ENCODE data around the gene RPL31. TPM values are rescaled to one million over a fixed set of nuclear protein-coding genes. Genes with fewer than 3 reads are reported as not detected.

RPL31 gene
- total and polyA plus RNA-seq, 2 donors (not counting 1 experiment from before 2014, with no cell fraction given) = 1,159 to 2,636 TPM

DNA sequence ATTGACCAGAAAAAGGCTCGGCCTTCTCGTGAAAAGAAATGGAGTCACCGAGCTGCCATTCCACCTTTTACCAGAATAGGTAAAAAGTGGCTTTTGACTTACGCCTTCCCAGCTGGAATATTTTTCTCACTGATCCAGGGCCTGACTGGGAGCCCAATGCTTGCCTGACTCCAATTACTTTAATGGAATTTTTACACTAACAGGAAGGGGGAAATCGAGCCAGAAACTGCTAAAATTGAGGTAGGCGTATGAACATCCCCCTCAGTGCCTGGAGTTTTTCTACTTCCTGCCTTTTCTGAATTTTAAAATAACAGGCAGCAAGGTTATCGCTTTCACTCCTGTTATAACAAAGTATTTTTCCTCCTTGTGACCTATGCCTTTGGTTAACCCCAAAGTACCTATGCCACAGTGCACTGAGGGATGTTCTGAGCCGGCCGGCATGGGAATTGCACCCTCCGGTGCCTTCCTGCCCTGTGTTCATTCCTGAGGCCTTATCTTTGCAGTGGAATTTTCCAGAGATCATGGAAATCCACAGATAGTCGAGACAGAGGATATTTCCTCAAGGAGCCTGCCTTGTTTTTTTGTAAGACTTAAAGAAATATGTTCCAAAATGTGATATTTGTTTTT lies 18.3 kb upstream of the RPL31 start:
- H3K27ac ChIP-seq (ENCODE audit: insufficient read depth, low read length) = no peak overlapping the region
- H3K4me3 ChIP-seq (replicated peaks in 1 of 4; ENCODE audit: control extremely low read depth in 1 of 4, insufficient read depth in 1 of 4, low read depth in 3 of 4, low read length in 4 of 4) = no peak overlapping the region
- H3K36me3 ChIP-seq (ENCODE audit: control insufficient read depth, insufficient read depth, low read length) = no peaks in the 10 kb centered on the region
- H3K79me2 ChIP-seq (ENCODE audit: control insufficient read depth, insufficient read depth, low read length) = no peaks in the 10 kb centered on the region
- H3K27me3 ChIP-seq (ENCODE audit: control insufficient read depth, insufficient read depth, low read length) = no peaks in the 10 kb centered on the region
- no peaks in the 10 kb centered on the region for H4K20me1 ChIP-seq (ENCODE audit: control insufficient read depth, extremely low read depth, insufficient read depth, low read length)
- DNase-seq (ENCODE audit: low read depth in 2 of 2) = peak in 1 of 2 donors; percentile 15
- no peaks in the 10 kb centered on the region for H3K9me3 ChIP-seq (ENCODE audit: control insufficient read depth, insufficient read depth, low read depth, low read length)
- peaks cover under 1% of the 10 kb centered on the region for H3K4me1 ChIP-seq (ENCODE audit: control insufficient read depth, extremely low read depth, insufficient read depth, low read length)
- no peak overlapping the region for H3K4me2 ChIP-seq (ENCODE audit: extremely low read depth, insufficient read depth, low read length)
- no peak overlapping the region for H2AFZ ChIP-seq (ENCODE audit: low read length)
- TF ChIP-seq EZH2 (IDR thresholded peaks at IDR 0.05; ENCODE audit: low read length, missing control alignments) (no peak), CTCF (conservative IDR thresholded peaks at IDR 0.05 in 1 of 2, IDR thresholded peaks at IDR 0.05 in 1 of 2; ENCODE audit: low read depth in 1 of 2, low read length in 2 of 2) (no peak)
- H3K9ac ChIP-seq (ENCODE audit: insufficient read depth, low read length) = no peak overlapping the region

DNA sequence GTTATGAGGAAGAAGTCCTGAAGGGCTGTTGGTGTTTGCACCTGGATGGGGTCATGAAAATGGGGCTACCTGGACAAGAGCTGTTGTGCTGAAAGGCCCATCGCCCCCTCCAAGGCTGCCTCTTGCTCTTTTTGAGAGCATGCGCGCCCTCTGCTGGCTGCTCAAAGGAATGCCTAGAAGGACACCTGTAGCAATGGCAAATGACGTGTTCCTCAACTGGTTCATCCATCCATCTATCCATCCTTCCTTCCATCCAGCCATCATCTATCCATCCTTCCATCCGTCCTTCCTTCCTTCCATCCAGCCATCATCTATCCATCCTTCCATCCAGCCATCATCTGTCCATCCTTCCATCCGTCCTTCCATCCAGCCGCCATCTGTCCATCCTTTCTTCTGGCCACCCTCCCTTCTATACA lies 17.2 kb upstream of the RPL31 start:
- Histone ChIP-seq H3K27ac (ENCODE audit: insufficient read depth, low read length) (no peak overlapping the region), H4K20me1 (ENCODE audit: control insufficient read depth, extremely low read depth, insufficient read depth, low read length) (no peaks in the 10 kb centered on the region), H3K9me3 (ENCODE audit: control insufficient read depth, insufficient read depth, low read depth, low read length) (no peaks in the 10 kb centered on the region), H3K4me3 (replicated peaks in 1 of 4; ENCODE audit: control extremely low read depth in 1 of 4, insufficient read depth in 1 of 4, low read depth in 3 of 4, low read length in 4 of 4) (no peak overlapping the region), H3K36me3 (ENCODE audit: control insufficient read depth, insufficient read depth, low read length) (no peaks in the 10 kb centered on the region), H2AFZ (ENCODE audit: low read length) (no peak overlapping the region), H3K9ac (ENCODE audit: insufficient read depth, low read length) (no peak overlapping the region), H3K4me2 (ENCODE audit: extremely low read depth, insufficient read depth, low read length) (no peak overlapping the region), H3K79me2 (ENCODE audit: control insufficient read depth, insufficient read depth, low read length) (no peaks in the 10 kb centered on the region), H3K4me1 (ENCODE audit: control insufficient read depth, extremely low read depth, insufficient read depth, low read length) (no peaks in the 10 kb centered on the region), H3K27me3 (ENCODE audit: control insufficient read depth, insufficient read depth, low read length) (no peaks in the 10 kb centered on the region)
- TF ChIP-seq CTCF (conservative IDR thresholded peaks at IDR 0.05 in 1 of 2, IDR thresholded peaks at IDR 0.05 in 1 of 2; ENCODE audit: low read depth in 1 of 2, low read length in 2 of 2) = peak; percentile 82 to 93
- no peak for TF ChIP-seq EZH2 (IDR thresholded peaks at IDR 0.05; ENCODE audit: low read length, missing control alignments)
- peak; percentile 56 to 76 for DNase-seq (ENCODE audit: low read depth in 2 of 2)

DNA sequence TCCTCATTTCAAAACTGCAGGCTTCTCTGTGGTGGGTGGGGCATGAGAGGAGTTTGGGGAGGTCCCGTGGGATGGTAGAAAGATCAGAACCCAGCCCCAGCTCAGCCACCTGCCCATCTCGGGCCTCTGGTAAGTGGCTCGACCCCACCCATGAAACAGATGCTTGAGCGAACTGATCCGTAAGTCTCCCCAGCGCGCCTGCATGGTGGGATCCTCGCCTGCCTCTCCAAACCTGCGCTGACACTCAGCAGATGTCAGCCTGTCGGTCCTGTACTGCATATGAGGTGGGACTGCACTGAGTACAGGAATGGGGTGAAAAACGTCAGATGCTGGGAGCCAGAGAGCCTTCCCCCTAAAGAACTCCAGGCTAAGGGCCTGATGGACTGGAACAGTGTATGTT lies 15.9 kb upstream of the RPL31 start:
- no peak for TF ChIP-seq CTCF (conservative IDR thresholded peaks at IDR 0.05 in 1 of 2, IDR thresholded peaks at IDR 0.05 in 1 of 2; ENCODE audit: low read depth in 1 of 2, low read length in 2 of 2)
- TF ChIP-seq EZH2 (IDR thresholded peaks at IDR 0.05; ENCODE audit: low read length, missing control alignments) = no peak
- Histone ChIP-seq H3K9ac (ENCODE audit: insufficient read depth, low read length) (no peak overlapping the region), H3K4me3 (replicated peaks in 1 of 4; ENCODE audit: control extremely low read depth in 1 of 4, insufficient read depth in 1 of 4, low read depth in 3 of 4, low read length in 4 of 4) (no peak overlapping the region), H3K36me3 (ENCODE audit: control insufficient read depth, insufficient read depth, low read length) (no peaks in the 10 kb centered on the region), H3K27ac (ENCODE audit: insufficient read depth, low read length) (no peak overlapping the region), H3K9me3 (ENCODE audit: control insufficient read depth, insufficient read depth, low read depth, low read length) (no peaks in the 10 kb centered on the region), H3K27me3 (ENCODE audit: control insufficient read depth, insufficient read depth, low read length) (no peaks in the 10 kb centered on the region), H3K4me2 (ENCODE audit: extremely low read depth, insufficient read depth, low read length) (no peak overlapping the region), H4K20me1 (ENCODE audit: control insufficient read depth, extremely low read depth, insufficient read depth, low read length) (no peaks in the 10 kb centered on the region), H2AFZ (ENCODE audit: low read length) (no peak overlapping the region), H3K79me2 (ENCODE audit: control insufficient read depth, insufficient read depth, low read length) (no peaks in the 10 kb centered on the region), H3K4me1 (ENCODE audit: control insufficient read depth, extremely low read depth, insufficient read depth, low read length) (no peaks in the 10 kb centered on the region)
- DNase-seq (ENCODE audit: low read depth in 2 of 2) = no peak

Measured in fibroblast of lung (primary cell).